Caco-2 (cell line): ENCODE results near the gene HABP4. TPM values are rescaled to one million over a fixed set of nuclear protein-coding genes. Genes with fewer than 3 reads are reported as not detected.

Source experiments
- BruUV-seq: library from RNA; stranded (reverse); fragments of 400-500 nt; replicated peaks from 2 replicates; lab custom pipeline; 2021; lab: Mats Ljungman, UMichigan
- CTCF ChIA-PET: fragments of 300-600 bp; sonication (Branson Sonifier 250); formaldehyde crosslinking; loops from one replicate; lab custom pipeline; 2022; ENCODE audit warnings: antibody characterized with exemption; lab: Charles Lee
- POLR2A ChIA-PET: fragments of 300-600 bp; sonication (Branson Sonifier 250); formaldehyde crosslinking; loops from one replicate; lab custom pipeline; 2022; ENCODE audit warnings: antibody characterized with exemption; lab: Charles Lee
- DNase-seq, 2 experiments: peaks; one replicate each; pipeline versions ENCODE4 v3.0.0 to v3.0.0-alpha.2; 2020 to 2022
- H3K27me3 ChIP-seq: replicated peaks from 2 replicates; pipeline ENCODE4 v1.6.0; 2011; ENCODE audit warnings: low read length; ENCODE audit not compliant: control insufficient read depth, insufficient read depth
- H3K36me3 ChIP-seq: 2 replicates; pipeline ENCODE4 v1.5.1; 2011; ENCODE audit warnings: low read length; ENCODE audit not compliant: control insufficient read depth, insufficient read depth
- H3K4me1 ChIP-seq: fragments of 250-450 bp; sonication (Bioruptor Pico); 2 replicates; pipeline ENCODE4 v1.5.1; 2020; ENCODE audit warnings: mild to moderate bottlenecking
- H3K4me3 ChIP-seq: 2 replicates; pipeline ENCODE4 v1.5.1; 2011; ENCODE audit warnings: low read depth, mild to moderate bottlenecking, control low read depth, low read length
- H3K9me3 ChIP-seq: fragments of 250-450 bp; sonication (Bioruptor Pico); 2 replicates; pipeline ENCODE4 v1.5.1; 2020; ENCODE audit warnings: mild to moderate bottlenecking, moderate library complexity
- H3K27ac Mint-ChIP-seq: one replicate; pipeline ENCODE4 v1.8.0; 2022; ENCODE audit warnings: mixed read lengths; ENCODE audit not compliant: unreplicated experiment
- H3K27me3 Mint-ChIP-seq: one replicate; pipeline ENCODE4 v1.8.0; 2022; ENCODE audit warnings: mixed read lengths; ENCODE audit not compliant: insufficient read depth, unreplicated experiment
- H3K36me3 Mint-ChIP-seq: one replicate; pipeline ENCODE4 v1.8.0; 2022; ENCODE audit warnings: mild to moderate bottlenecking, mixed read lengths; ENCODE audit not compliant: insufficient read depth, unreplicated experiment
- H3K4me1 Mint-ChIP-seq: one replicate; pipeline ENCODE4 v1.8.0; 2022; ENCODE audit warnings: low read depth, mixed read lengths; ENCODE audit not compliant: unreplicated experiment
- H3K4me3 Mint-ChIP-seq: one replicate; pipeline ENCODE4 v1.8.0; 2022; ENCODE audit warnings: mild to moderate bottlenecking, moderate library complexity, mixed read lengths; ENCODE audit not compliant: unreplicated experiment
- H3K9me3 Mint-ChIP-seq: one replicate; pipeline ENCODE4 v1.8.0; 2022; ENCODE audit warnings: mixed read lengths; ENCODE audit not compliant: unreplicated experiment
- intact Hi-C: fragments of 100-400 bp; cut with micrococcal nuclease; formaldehyde crosslinking; loops from one replicate; pipeline ENCODE4 v1.10.0; 2022; ENCODE audit not compliant: unreplicated experiment
- total RNA-seq: library from RNA; stranded (reverse); gene quantifications from 2 replicates; pipeline ENCODE4 v1.2.3, GENCODE V29; 2022
- TF ChIP-seq, protein P1 (sequence below), 2 experiments: fragments of 200-600 bp in 1 of 2; IDR thresholded peaks; 1 replicate in 1 of 2; 2 replicates in 1 of 2; pipeline versions ENCODE4 v1.5.1 to v1.8.0; 2011 to 2022; ENCODE audit warnings: antibody characterized with exemption in 1 of 2, control low read depth in 1 of 2, inconsistent platforms in 1 of 2, low read depth in 1 of 2, low read length in 1 of 2, mild to moderate bottlenecking in 1 of 2, moderate library complexity in 1 of 2; ENCODE audit not compliant: insufficient read depth in 1 of 2, severe bottlenecking in 1 of 2, unreplicated experiment in 1 of 2

HABP4 gene
- total RNA-seq, 1 experiment from 2014 or later = 26.7 TPM

DNA sequence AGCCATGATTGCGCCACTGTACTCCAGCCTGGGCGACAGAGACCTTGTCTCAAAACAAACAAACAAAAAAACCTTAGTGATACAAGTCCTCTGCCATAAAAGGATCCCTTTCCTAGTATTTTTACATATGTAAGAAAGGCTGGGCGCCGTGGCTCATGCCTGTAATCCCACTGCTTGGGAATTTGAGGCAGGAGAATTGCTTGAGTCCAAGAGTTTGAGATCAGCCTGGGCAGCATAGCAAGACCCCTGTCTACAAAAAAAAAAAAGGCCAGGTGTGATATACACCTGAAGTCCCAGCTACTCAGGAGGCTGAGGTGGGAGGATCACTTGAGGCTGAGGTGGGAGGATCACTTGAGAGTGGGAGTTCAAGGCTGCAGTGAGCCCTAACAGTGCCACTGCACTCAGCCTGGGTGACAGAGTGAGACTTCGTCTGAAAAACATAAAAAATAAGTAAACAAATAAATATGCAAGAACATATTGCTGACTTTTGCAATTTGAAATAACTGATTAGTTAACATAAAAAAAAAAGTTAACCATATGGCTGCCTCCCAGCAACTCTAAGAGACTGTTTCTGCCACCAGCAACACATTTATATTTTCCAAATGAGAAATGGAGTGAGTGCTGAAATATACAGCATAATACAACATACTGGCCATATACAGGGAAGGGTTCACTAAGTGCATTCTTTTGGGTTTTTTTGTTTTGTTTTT is 38.7 kb upstream of the HABP4 start:
- no peak overlapping the region for H3K4me3 Mint-ChIP-seq
- Histone ChIP-seq H3K27me3 (no peaks in the 10 kb centered on the region), H3K4me3 (no peak overlapping the region), H3K4me1 (peaks cover 13% of the 10 kb centered on the region; the same call in 1 of the 2 replicates), H3K36me3 (no peaks in the 10 kb centered on the region; the same call in 1 of the 2 replicates), H3K9me3 (no peaks in the 10 kb centered on the region)
- H3K36me3 Mint-ChIP-seq = peaks cover 58% of the 10 kb centered on the region
- H3K4me1 Mint-ChIP-seq = peaks cover 12% of the 10 kb centered on the region
- no peaks in the 10 kb centered on the region for H3K9me3 Mint-ChIP-seq
- DNase-seq = no peak
- ChIA-PET POLR2A (no interaction called here), CTCF (no interaction called here)
- H3K27ac Mint-ChIP-seq = no peak overlapping the region
- no TSS peak for BruUV-seq
- no peaks in the 10 kb centered on the region for H3K27me3 Mint-ChIP-seq
- TF ChIP-seq, protein P1, sequence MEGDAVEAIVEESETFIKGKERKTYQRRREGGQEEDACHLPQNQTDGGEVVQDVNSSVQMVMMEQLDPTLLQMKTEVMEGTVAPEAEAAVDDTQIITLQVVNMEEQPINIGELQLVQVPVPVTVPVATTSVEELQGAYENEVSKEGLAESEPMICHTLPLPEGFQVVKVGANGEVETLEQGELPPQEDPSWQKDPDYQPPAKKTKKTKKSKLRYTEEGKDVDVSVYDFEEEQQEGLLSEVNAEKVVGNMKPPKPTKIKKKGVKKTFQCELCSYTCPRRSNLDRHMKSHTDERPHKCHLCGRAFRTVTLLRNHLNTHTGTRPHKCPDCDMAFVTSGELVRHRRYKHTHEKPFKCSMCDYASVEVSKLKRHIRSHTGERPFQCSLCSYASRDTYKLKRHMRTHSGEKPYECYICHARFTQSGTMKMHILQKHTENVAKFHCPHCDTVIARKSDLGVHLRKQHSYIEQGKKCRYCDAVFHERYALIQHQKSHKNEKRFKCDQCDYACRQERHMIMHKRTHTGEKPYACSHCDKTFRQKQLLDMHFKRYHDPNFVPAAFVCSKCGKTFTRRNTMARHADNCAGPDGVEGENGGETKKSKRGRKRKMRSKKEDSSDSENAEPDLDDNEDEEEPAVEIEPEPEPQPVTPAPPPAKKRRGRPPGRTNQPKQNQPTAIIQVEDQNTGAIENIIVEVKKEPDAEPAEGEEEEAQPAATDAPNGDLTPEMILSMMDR (IDR thresholded peaks at IDR 0.05; ENCODE audit: insufficient read depth in 1 of 2, low read depth in 1 of 2, low read length in 1 of 2, severe bottlenecking in 1 of 2, unreplicated experiment in 1 of 2) = no peak
- intact Hi-C loops = no loop called here

DNA sequence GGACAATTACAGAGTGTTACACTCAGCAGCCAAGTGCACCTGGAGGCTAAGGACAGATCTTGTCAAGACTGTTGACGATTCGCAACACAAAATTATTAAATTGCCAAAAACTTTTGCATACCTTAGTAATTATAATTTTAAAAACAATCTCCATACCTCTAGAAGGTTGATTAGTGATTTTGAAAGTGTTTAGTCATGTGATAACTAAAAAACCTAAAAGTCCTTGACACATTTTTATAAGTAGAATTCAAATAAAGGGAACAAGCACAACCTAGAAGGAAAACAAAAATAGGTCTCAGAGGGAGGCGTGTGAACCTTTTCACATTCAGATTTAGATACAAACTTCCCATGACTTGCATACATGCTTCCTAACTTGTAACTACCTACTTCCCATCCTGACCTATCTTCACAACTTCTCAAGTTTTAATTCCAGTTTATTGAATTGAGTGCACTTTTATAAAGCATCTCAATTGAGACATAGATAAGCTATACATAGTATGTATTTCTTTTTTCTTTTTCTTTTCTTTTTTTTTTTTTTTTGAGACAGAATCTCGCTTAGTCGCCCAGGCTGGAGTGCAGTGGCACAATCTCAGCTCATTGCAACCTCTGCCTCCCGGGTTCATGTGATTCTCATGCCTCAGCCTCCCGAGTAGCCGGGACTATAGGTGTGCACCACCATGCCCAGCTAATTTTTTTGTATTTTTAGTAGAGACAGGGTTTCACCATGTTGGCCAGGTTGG is 37.6 kb upstream of the HABP4 start:
- no peak for DNase-seq
- peaks cover 13% of the 10 kb centered on the region; the same call in 1 of the 2 replicates for H3K4me1 ChIP-seq
- Mint-ChIP-seq H3K4me1 (peaks cover 10% of the 10 kb centered on the region), H3K4me3 (no peak overlapping the region), H3K27me3 (no peaks in the 10 kb centered on the region), H3K27ac (no peak overlapping the region), H3K36me3 (peaks cover 60% of the 10 kb centered on the region), H3K9me3 (no peaks in the 10 kb centered on the region)
- no peaks in the 10 kb centered on the region for H3K27me3 ChIP-seq
- no TSS peak for BruUV-seq
- intact Hi-C loops = no loop called here
- no peaks in the 10 kb centered on the region for H3K9me3 ChIP-seq
- ChIA-PET POLR2A (interaction anchor here (0.6 kb wide), 1 partner anchor 213 kb away, joined by 3 read pairs; no protein-coding TSS in a partner anchor), CTCF (no interaction called here)
- TF ChIP-seq, protein P1 (IDR thresholded peaks at IDR 0.05; ENCODE audit: insufficient read depth in 1 of 2, low read depth in 1 of 2, low read length in 1 of 2, severe bottlenecking in 1 of 2, unreplicated experiment in 1 of 2) = no peak
- H3K36me3 ChIP-seq = no peaks in the 10 kb centered on the region; the same call in 1 of the 2 replicates
- H3K4me3 ChIP-seq = no peak overlapping the region

DNA sequence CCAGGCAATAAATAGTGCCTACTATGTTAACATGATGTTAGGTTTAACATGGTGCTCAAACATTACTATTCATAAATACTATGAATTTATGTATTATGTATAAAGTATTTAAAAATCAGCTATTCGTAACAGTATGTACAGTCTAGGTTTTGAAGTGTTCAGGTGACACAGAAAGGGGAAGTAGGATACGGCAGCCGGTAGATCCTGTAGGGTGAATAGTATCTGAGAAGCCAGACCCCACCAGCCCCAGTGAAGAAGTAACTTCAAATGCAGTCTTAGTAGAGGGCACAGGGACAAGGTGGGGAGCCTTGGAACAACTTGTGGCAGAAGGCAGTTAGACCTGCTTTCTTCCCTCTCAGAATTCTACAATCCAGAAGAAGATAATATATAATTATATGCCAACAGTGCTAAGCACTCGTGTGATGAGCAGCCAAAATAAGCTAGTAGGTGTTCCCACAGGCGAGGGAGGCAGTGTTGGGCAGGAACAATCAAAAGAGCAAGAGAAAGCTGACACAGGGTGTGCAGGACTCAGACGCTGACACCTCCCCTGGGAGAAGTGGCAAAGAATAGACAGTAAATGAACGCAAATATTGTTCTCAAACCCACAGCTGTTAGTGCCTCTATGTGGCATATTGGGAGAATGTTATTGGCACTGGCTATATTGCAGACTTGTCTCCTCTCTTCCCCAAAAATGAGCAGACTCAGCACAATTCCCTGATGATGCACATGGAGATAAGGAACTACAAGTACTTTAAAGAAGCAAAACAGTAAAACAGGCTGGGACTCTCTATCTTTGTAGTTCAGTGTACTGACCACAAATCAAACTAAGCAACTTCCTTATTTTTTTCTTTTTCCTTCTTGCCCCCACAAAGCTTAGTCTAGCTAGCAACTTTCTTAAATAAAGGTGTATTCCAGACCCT is 36.4 kb upstream of the HABP4 start:
- no peaks in the 10 kb centered on the region for H3K27me3 ChIP-seq
- ChIA-PET POLR2A (no interaction called here), CTCF (no interaction called here)
- no peaks in the 10 kb centered on the region for H3K9me3 ChIP-seq
- Mint-ChIP-seq H3K36me3 (peaks cover 66% of the 10 kb centered on the region), H3K27ac (no peak overlapping the region), H3K4me1 (peaks cover 7% of the 10 kb centered on the region), H3K27me3 (no peaks in the 10 kb centered on the region), H3K9me3 (no peaks in the 10 kb centered on the region), H3K4me3 (no peak overlapping the region)
- H3K36me3 ChIP-seq = no peaks in the 10 kb centered on the region; the same call in 1 of the 2 replicates
- intact Hi-C loops = no loop called here
- TF ChIP-seq, protein P1 (IDR thresholded peaks at IDR 0.05; ENCODE audit: insufficient read depth in 1 of 2, low read depth in 1 of 2, low read length in 1 of 2, severe bottlenecking in 1 of 2, unreplicated experiment in 1 of 2) = no peak
- BruUV-seq = no TSS peak
- DNase-seq = no peak
- peaks cover 10% of the 10 kb centered on the region; the same call in 1 of the 2 replicates for H3K4me1 ChIP-seq
- no peak overlapping the region for H3K4me3 ChIP-seq
